HG03439 (cell line): ENCODE results near the gene FLT3.
"Not testable (repeated sequence)": the region's sequence is repeated elsewhere in the genome, so short reads cannot be mapped to it uniquely, and the experiment has no call there.

Source experiments
- ATAC-seq: cut with Tn5 transposase; IDR thresholded peaks from one replicate; pipeline ENCODE4 v1.9.1; 2021; ENCODE audit warnings: mild to moderate bottlenecking, moderate library complexity; ENCODE audit not compliant: unreplicated experiment

The FLT3 gene

GRCh38 chr13:28100150-28101121, at the start of gene FLT3:
FLT3 (minus strand) TSS chr13:28100576; CDS start chr13:28100510, 66 bp downstream.
- peak; percentile 64 for ATAC-seq

- ATAC-seq = no peak
Observed at GRCh38 chr13:28147495-28147894, 47.1 kb upstream of the FLT3 start.

GRCh38 chr13:28145049-28145448, 44.7 kb upstream of the FLT3 start:
- no peak for ATAC-seq

GRCh38 chr13:28141542-28141941, 41.2 kb upstream of the FLT3 start:
- not testable (repeated sequence) for ATAC-seq

GRCh38 chr13:28140433-28141125, 40.2 kb upstream of the FLT3 start:
- no peak for ATAC-seq

- peak; percentile 46 for ATAC-seq
Observed at GRCh38 chr13:28138756-28139470, 38.5 kb upstream of the FLT3 start.

- peak; percentile 63 for ATAC-seq
Observed at GRCh38 chr13:28138012-28138755, 37.8 kb upstream of the FLT3 start, which contains the start of gene PAN3. PAN3 (plus strand) TSS chr13:28138545; CDS start chr13:28138658, 113 bp downstream.

- ATAC-seq = no peak
Observed at GRCh38 chr13:28137596-28137995, 37.2 kb upstream of the FLT3 start.

- no peak for ATAC-seq
Observed at GRCh38 chr13:28136916-28137315, 36.5 kb upstream of the FLT3 start.

- no peak for ATAC-seq
Observed at GRCh38 chr13:28131646-28132045, 31.3 kb upstream of the FLT3 start.

GRCh38 chr13:28129911-28130693, 29.7 kb upstream of the FLT3 start:
- no peak for ATAC-seq

- ATAC-seq = no peak
Observed at GRCh38 chr13:28128926-28129325, 28.6 kb upstream of the FLT3 start.

GRCh38 chr13:28128030-28128429, 27.7 kb upstream of the FLT3 start:
- ATAC-seq = no peak

- ATAC-seq = no peak
Observed at GRCh38 chr13:28121224-28121623, 20.8 kb upstream of the FLT3 start.

- ATAC-seq = no peak
Observed at GRCh38 chr13:28120317-28120716, 19.9 kb upstream of the FLT3 start.

GRCh38 chr13:28117689-28118377, 17.5 kb upstream of the FLT3 start:
- no peak for ATAC-seq

- no peak for ATAC-seq
Observed at GRCh38 chr13:28116736-28117135, 16.4 kb upstream of the FLT3 start.

GRCh38 chr13:28110414-28110813, 10.0 kb upstream of the FLT3 start:
- no peak for ATAC-seq

- no peak for ATAC-seq
Observed at GRCh38 chr13:28106976-28107375, 6.6 kb upstream of the FLT3 start.
